ENCODE results near the gene PKP4.

The PKP4 gene

GRCh38 chr2:158598862-158599517 is 142.2 kb downstream of the PKP4 start:
- H3K9me3 Mint-ChIP-seq, result no peaks in the 10 kb centered on the region
- H3K4me3 Mint-ChIP-seq, result no peak overlapping the region
- H3K36me3 Mint-ChIP-seq (ENCODE audit: low read depth), result peaks cover 6% of the 10 kb centered on the region
- H3K27me3 Mint-ChIP-seq, result peaks cover 2% of the 10 kb centered on the region
- intact Hi-C loops (cut with micrococcal nuclease), result no loop called here
- H3K4me1 Mint-ChIP-seq (ENCODE audit: low read depth), result peaks cover 5% of the 10 kb centered on the region
- no peak overlapping the region for H3K27ac Mint-ChIP-seq

GRCh38 chr2:158599609-158600008 is 142.9 kb downstream of the PKP4 start:
- Mint-ChIP-seq H3K36me3 (ENCODE audit: low read depth) (peaks cover 6% of the 10 kb centered on the region), H3K4me3 (no peak overlapping the region), H3K27ac (no peak overlapping the region), H3K27me3 (peaks cover 2% of the 10 kb centered on the region), H3K9me3 (no peaks in the 10 kb centered on the region), H3K4me1 (ENCODE audit: low read depth) (peaks cover 5% of the 10 kb centered on the region)
- intact Hi-C loops (cut with micrococcal nuclease), result no loop called here

GRCh38 chr2:158600155-158600802 is 143.5 kb downstream of the PKP4 start:
- no peak overlapping the region for H3K27ac Mint-ChIP-seq
- H3K9me3 Mint-ChIP-seq, result no peaks in the 10 kb centered on the region
- peaks cover 5% of the 10 kb centered on the region for H3K4me1 Mint-ChIP-seq (ENCODE audit: low read depth)
- H3K4me3 Mint-ChIP-seq, result no peak overlapping the region
- H3K36me3 Mint-ChIP-seq (ENCODE audit: low read depth), result peaks cover 6% of the 10 kb centered on the region
- peaks cover 2% of the 10 kb centered on the region for H3K27me3 Mint-ChIP-seq
- intact Hi-C loops (cut with micrococcal nuclease), result no loop called here

- H3K9me3 Mint-ChIP-seq, result no peaks in the 10 kb centered on the region
- intact Hi-C loops (cut with micrococcal nuclease), result no loop called here
- H3K4me3 Mint-ChIP-seq, result no peak overlapping the region
- peaks cover 6% of the 10 kb centered on the region for H3K36me3 Mint-ChIP-seq (ENCODE audit: low read depth)
- no peak overlapping the region for H3K27ac Mint-ChIP-seq
- peaks cover 2% of the 10 kb centered on the region for H3K27me3 Mint-ChIP-seq
- H3K4me1 Mint-ChIP-seq (ENCODE audit: low read depth), result peaks cover 5% of the 10 kb centered on the region
Observed at GRCh38 chr2:158602027-158602426, 145.3 kb downstream of the PKP4 start.

- no peak overlapping the region for H3K27ac Mint-ChIP-seq
- H3K4me1 Mint-ChIP-seq (ENCODE audit: low read depth), result peaks cover 5% of the 10 kb centered on the region
- peaks cover 2% of the 10 kb centered on the region for H3K27me3 Mint-ChIP-seq
- intact Hi-C loops (cut with micrococcal nuclease), result no loop called here
- H3K36me3 Mint-ChIP-seq (ENCODE audit: low read depth), result peaks cover 6% of the 10 kb centered on the region
- no peak overlapping the region for H3K4me3 Mint-ChIP-seq
- no peaks in the 10 kb centered on the region for H3K9me3 Mint-ChIP-seq
Observed at GRCh38 chr2:158603205-158603604, 146.5 kb downstream of the PKP4 start.

GRCh38 chr2:158603986-158604385 is 147.2 kb downstream of the PKP4 start:
- intact Hi-C loops (cut with micrococcal nuclease), result no loop called here
- Mint-ChIP-seq H3K9me3 (no peaks in the 10 kb centered on the region), H3K27ac (no peak overlapping the region), H3K36me3 (ENCODE audit: low read depth) (peaks cover 2% of the 10 kb centered on the region), H3K4me1 (ENCODE audit: low read depth) (peaks cover 5% of the 10 kb centered on the region), H3K4me3 (no peak overlapping the region), H3K27me3 (peaks cover 1% of the 10 kb centered on the region)

- no peak overlapping the region for H3K27ac Mint-ChIP-seq
- intact Hi-C loops (cut with micrococcal nuclease), result no loop called here
- H3K4me1 Mint-ChIP-seq (ENCODE audit: low read depth), result no peaks in the 10 kb centered on the region
- H3K36me3 Mint-ChIP-seq (ENCODE audit: low read depth), result no peaks in the 10 kb centered on the region
- H3K9me3 Mint-ChIP-seq, result no peaks in the 10 kb centered on the region
- no peaks in the 10 kb centered on the region for H3K27me3 Mint-ChIP-seq
- H3K4me3 Mint-ChIP-seq, result no peak overlapping the region
Observed at GRCh38 chr2:158610059-158610458, 153.3 kb downstream of the PKP4 start.

GRCh38 chr2:158616480-158617000 is 159.8 kb downstream of the PKP4 start:
- Mint-ChIP-seq H3K4me1 (ENCODE audit: low read depth) (peaks cover 14% of the 10 kb centered on the region), H3K4me3 (no peak overlapping the region), H3K36me3 (ENCODE audit: low read depth) (peaks cover 6% of the 10 kb centered on the region), H3K9me3 (no peaks in the 10 kb centered on the region), H3K27ac (no peak overlapping the region), H3K27me3 (no peaks in the 10 kb centered on the region)
- intact Hi-C loops (cut with micrococcal nuclease), result no loop called here

GRCh38 chr2:158618891-158619490 is 162.2 kb downstream of the PKP4 start:
- H3K27me3 Mint-ChIP-seq, result no peaks in the 10 kb centered on the region
- peaks cover 16% of the 10 kb centered on the region for H3K36me3 Mint-ChIP-seq (ENCODE audit: low read depth)
- no peak overlapping the region for H3K4me3 Mint-ChIP-seq
- intact Hi-C loops (cut with micrococcal nuclease), result no loop called here
- H3K27ac Mint-ChIP-seq, result no peak overlapping the region
- no peaks in the 10 kb centered on the region for H3K9me3 Mint-ChIP-seq
- peaks cover 14% of the 10 kb centered on the region for H3K4me1 Mint-ChIP-seq (ENCODE audit: low read depth)

GRCh38 chr2:158619496-158619895 is 162.7 kb downstream of the PKP4 start:
- Mint-ChIP-seq H3K4me3 (no peak overlapping the region), H3K4me1 (ENCODE audit: low read depth) (peaks cover 14% of the 10 kb centered on the region), H3K27ac (no peak overlapping the region)

GRCh38 chr2:158620656-158621055 is 163.9 kb downstream of the PKP4 start:
- Mint-ChIP-seq H3K36me3 (ENCODE audit: low read depth) (peaks cover 23% of the 10 kb centered on the region), H3K4me3 (no peak overlapping the region), H3K9me3 (no peaks in the 10 kb centered on the region), H3K4me1 (ENCODE audit: low read depth) (peaks cover 14% of the 10 kb centered on the region), H3K27ac (no peak overlapping the region), H3K27me3 (no peaks in the 10 kb centered on the region)
- intact Hi-C loops (cut with micrococcal nuclease), result no loop called here

More at GRCh38 chr2:158619496-158619895, 162.7 kb downstream of the PKP4 start:
- intact Hi-C loops (cut with micrococcal nuclease), result no loop called here
- H3K36me3 Mint-ChIP-seq (ENCODE audit: low read depth), result peaks cover 16% of the 10 kb centered on the region
- H3K9me3 Mint-ChIP-seq, result no peaks in the 10 kb centered on the region
- no peaks in the 10 kb centered on the region for H3K27me3 Mint-ChIP-seq

GRCh38 chr2:158624071-158624667 is 167.4 kb downstream of the PKP4 start:
- Mint-ChIP-seq H3K27me3 (no peaks in the 10 kb centered on the region), H3K27ac (no peak overlapping the region), H3K4me1 (ENCODE audit: low read depth) (peaks cover 11% of the 10 kb centered on the region), H3K4me3 (no peak overlapping the region), H3K36me3 (ENCODE audit: low read depth) (peaks cover 23% of the 10 kb centered on the region), H3K9me3 (no peaks in the 10 kb centered on the region)
- intact Hi-C loops (cut with micrococcal nuclease), result no loop called here

GRCh38 chr2:158624961-158625360 is 168.2 kb downstream of the PKP4 start:
- Mint-ChIP-seq H3K9me3 (no peaks in the 10 kb centered on the region), H3K36me3 (ENCODE audit: low read depth) (peaks cover 23% of the 10 kb centered on the region)
- intact Hi-C loops (cut with micrococcal nuclease), result no loop called here

GRCh38 chr2:158629116-158629515 is 172.4 kb downstream of the PKP4 start:
- Mint-ChIP-seq H3K27me3 (no peaks in the 10 kb centered on the region), H3K27ac (no peak overlapping the region), H3K4me1 (ENCODE audit: low read depth) (no peaks in the 10 kb centered on the region), H3K36me3 (ENCODE audit: low read depth) (peaks cover 22% of the 10 kb centered on the region), H3K4me3 (no peak overlapping the region), H3K9me3 (no peaks in the 10 kb centered on the region)
- intact Hi-C loops (cut with micrococcal nuclease), result no loop called here

More at GRCh38 chr2:158624961-158625360, 168.2 kb downstream of the PKP4 start:
- Mint-ChIP-seq H3K27me3 (no peaks in the 10 kb centered on the region), H3K4me1 (ENCODE audit: low read depth) (peaks cover 3% of the 10 kb centered on the region), H3K27ac (no peak overlapping the region), H3K4me3 (no peak overlapping the region)
